Measurements from ENCODE around the gene HMCN2. TPM values are rescaled to one million over a fixed set of nuclear protein-coding genes. Genes with fewer than 3 reads are reported as not detected.

Gene HMCN2
- total and polyA plus RNA-seq, 2 of the 4 experiments (the other 2 are of a cell fraction): 0.02 TPM; not detected in 1

- no peak for DNase-seq
- Histone ChIP-seq H4K8ac (ENCODE audit: low read depth in 2 of 2, low read length in 2 of 2) (no peak overlapping the region), H3K4me1 (ENCODE audit: control insufficient read depth, insufficient read depth, low read length) (peaks cover 16% of the 10 kb centered on the region), H3K4me2 (ENCODE audit: low read depth, low read length) (no peak overlapping the region), H3K23ac (ENCODE audit: low read depth, low read length) (no peak overlapping the region), H3K79me1 (ENCODE audit: low read depth in 1 of 2, low read length in 2 of 2) (no peaks in the 10 kb centered on the region), H3K4ac (ENCODE audit: low read depth, low read length) (no peak overlapping the region), H2AFZ (replicated peaks; ENCODE audit: low read length, poor library complexity) (no peak overlapping the region), H2BK5ac (ENCODE audit: low read depth, low read length, poor library complexity, severe bottlenecking) (no peak overlapping the region), H4K91ac (ENCODE audit: insufficient read depth, low read depth, low read length) (no peak overlapping the region), H3K4me3 (ENCODE audit: insufficient read depth, low read depth, low read length) (no peak overlapping the region), H2BK20ac (ENCODE audit: low read depth, low read length) (no peak overlapping the region), H3K56ac (ENCODE audit: extremely low read depth, insufficient read depth, low read length) (no peak overlapping the region), H2BK120ac (ENCODE audit: low read depth, low read length) (no peak overlapping the region), H3K36me3 (ENCODE audit: control insufficient read depth, insufficient read depth, low read length) (no peaks in the 10 kb centered on the region), H2AK5ac (ENCODE audit: low read depth, low read length) (no peak overlapping the region), H4K5ac (ENCODE audit: low read depth, low read length) (no peak overlapping the region), H2BK15ac (ENCODE audit: low read depth, low read length) (no peak overlapping the region), H3K14ac (replicated peaks; ENCODE audit: low read depth, low read length) (no peak overlapping the region), H3K27me3 (ENCODE audit: control insufficient read depth, insufficient read depth, low read length) (peaks cover 51% of the 10 kb centered on the region), H2AK9ac (replicated peaks; ENCODE audit: low read depth, low read length, poor library complexity) (no peak overlapping the region), H3K9ac (ENCODE audit: low read depth, low read length) (no peak overlapping the region), H3K18ac (ENCODE audit: low read depth, low read length) (no peak overlapping the region), H3K27ac (ENCODE audit: insufficient read depth, low read length) (no peak overlapping the region), H4K20me1 (ENCODE audit: insufficient read depth, low read length) (0 out of 2 replicates have a peak, but pooled peaks cover 2% of the 10 kb centered on the region), H3K9me1 (ENCODE audit: insufficient read depth, low read length) (no peaks in the 10 kb centered on the region), H3K9me3 (ENCODE audit: control insufficient read depth, insufficient read depth, low read length) (no peaks in the 10 kb centered on the region)
- dilution Hi-C loops (cut with HindIII; ENCODE audit: low sequenced_read_pairs, unreplicated experiment) (no loop called here), intact Hi-C loops (cut with micrococcal nuclease) (loop anchor here (10.0 kb wide), 1 partner anchor 56 kb away; no protein-coding TSS in a partner anchor), in situ Hi-C loops (cut with MboI; ENCODE audit: low sequenced_read_pairs) (no loop called here)
- no TSS peak for BruUV-seq (replicated peaks)
- no peak for ATAC-seq (ENCODE audit: low read depth)
- CTCF ChIA-PET: no interaction called here
- WGBS, 2 experiments (ENCODE audit: extremely low coverage in 2 of 2, insufficient read length in 1 of 2): 87% methylated on average over 11 of the region's 14 CpGs; no CpG with 5 or more reads in 1 of the 2 experiments
- TF ChIP-seq POLR2A (IDR thresholded peaks at IDR 0.05; ENCODE audit: low read depth, low read length) (no peak), NFE2L2 (IDR thresholded peaks at IDR 0.05; ENCODE audit: low read depth, low read length) (no peak), MXI1 (IDR thresholded peaks at IDR 0.05; ENCODE audit: borderline replicate concordance, low read depth, low read length) (no peak), RAD21 (IDR thresholded peaks at IDR 0.05; ENCODE audit: low read length) (no peak), MAZ (IDR thresholded peaks at IDR 0.05; ENCODE audit: borderline replicate concordance, low read depth, low read length) (no peak)
- POLR2A ChIA-PET (ENCODE audit: unreplicated experiment): no interaction called here
These were observed 65.5 kb downstream of the HMCN2 start for GRCh38 chr9:130331061-130331460.
